ENCODE measurements around the gene NDUFAF7. TPM values are rescaled to one million over a fixed set of nuclear protein-coding genes. Genes with fewer than 3 reads are reported as not detected.

The NDUFAF7 gene
- total and polyA plus RNA-seq, 2 of the 13 experiments (the other 11 are each of a cell fraction or from before 2014, with no cell fraction given): 27.0 to 40.8 TPM

DNA sequence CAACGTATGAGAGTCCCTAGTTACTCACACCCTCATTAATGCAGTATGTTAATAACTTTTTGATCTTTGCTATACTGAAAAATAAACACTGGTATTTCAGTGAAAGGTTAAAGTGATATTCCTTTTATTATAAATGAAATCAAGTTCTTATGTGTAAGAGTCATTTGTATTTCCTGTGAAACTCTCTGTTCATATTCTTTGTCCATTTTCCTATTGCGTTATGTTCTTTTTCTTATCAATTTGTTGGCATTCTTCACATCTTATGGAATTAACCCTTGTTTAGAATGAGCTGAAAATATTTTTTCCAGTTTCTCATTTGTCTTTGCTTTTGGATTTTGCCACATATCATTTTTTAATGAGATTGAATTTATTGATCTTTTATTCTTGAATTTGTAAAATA lies 44.8 kb downstream of the NDUFAF7 start (continued):
- no peak for TF ChIP-seq MZF1 (CRISPR knock-in tag; IDR thresholded peaks at IDR 0.05; ENCODE audit: borderline replicate concordance)
- TF ChIP-seq, protein P1, sequence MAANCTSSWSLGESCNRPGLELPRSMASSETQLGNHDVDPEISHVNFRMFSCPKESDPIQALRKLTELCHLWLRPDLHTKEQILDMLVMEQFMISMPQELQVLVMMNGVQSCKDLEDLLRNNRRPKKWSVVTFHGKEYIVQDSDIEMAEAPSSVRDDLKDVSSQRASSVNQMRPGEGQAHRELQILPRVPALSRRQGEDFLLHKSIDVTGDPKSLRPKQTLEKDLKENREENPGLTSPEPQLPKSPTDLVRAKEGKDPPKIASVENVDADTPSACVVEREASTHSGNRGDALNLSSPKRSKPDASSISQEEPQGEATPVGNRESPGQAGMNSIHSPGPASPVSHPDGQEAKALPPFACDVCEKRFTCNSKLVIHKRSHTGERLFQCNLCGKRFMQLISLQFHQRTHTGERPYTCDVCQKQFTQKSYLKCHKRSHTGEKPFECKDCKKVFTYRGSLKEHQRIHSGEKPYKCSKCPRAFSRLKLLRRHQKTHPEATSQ (CRISPR knock-in tag; IDR thresholded peaks at IDR 0.05; ENCODE audit: borderline replicate concordance): no peak
- TF ChIP-seq REPIN1 (CRISPR knock-in tag; IDR thresholded peaks at IDR 0.05; ENCODE audit: borderline replicate concordance, low read depth): no peak
- no peak for TF ChIP-seq ZNF354B (CRISPR knock-in tag; IDR thresholded peaks at IDR 0.05)
- TF ChIP-seq NPAS2 (CRISPR knock-in tag; IDR thresholded peaks at IDR 0.05; ENCODE audit: borderline replicate concordance): no peak
- TF ChIP-seq SP4 (CRISPR knock-in tag; IDR thresholded peaks at IDR 0.05): no peak

GRCh38 chr2:37281916-37282315 lies 50.5 kb downstream of the NDUFAF7 start:
- Histone ChIP-seq H3K4me3 (replicated peaks in 1 of 3; ENCODE audit: insufficient read depth in 1 of 3, low read depth in 2 of 3, low read length in 3 of 3) (no peak overlapping the region), H3K79me2 (ENCODE audit: insufficient read depth, low read length) (no peaks in the 10 kb centered on the region), H3K4me1 (ENCODE audit: insufficient read depth, low read length) (no peaks in the 10 kb centered on the region), H3K36me3 (replicated peaks in 1 of 2; ENCODE audit: control insufficient read depth in 1 of 2, insufficient read depth in 2 of 2, low read length in 2 of 2) (peaks cover 3 to 52% of the 10 kb centered on the region in 2 experiments), H2AFZ (ENCODE audit: low read length) (no peak overlapping the region), H3K27me3 (ENCODE audit: control insufficient read depth in 1 of 2, insufficient read depth in 2 of 2, low read length in 2 of 2) (no peaks in the 10 kb centered on the region), H4K20me1 (ENCODE audit: insufficient read depth, low read length) (no peaks in the 10 kb centered on the region), H3K4me2 (ENCODE audit: low read depth, low read length) (no peak overlapping the region), H3K9me3 (ENCODE audit: low read length) (no peaks in the 10 kb centered on the region), H3K9ac (ENCODE audit: insufficient read depth, low read depth, low read length) (no peak overlapping the region), H3K27ac (ENCODE audit: extremely low read length, insufficient read depth, low read length) (no peak overlapping the region)
- no TSS peak for BruUV-seq (replicated peaks)
- FAIRE-seq (no peak), ATAC-seq (no peak), DNase-seq (ENCODE audit: low spot score) (no peak)
- in situ Hi-C loops (cut with HindIII; ENCODE audit: extremely low pct_ligation_motif_present, low pct_unique_long_range_greater_than_20kb): no loop called here
- POLR2A ChIA-PET: no interaction called here
- WGBS (ENCODE audit: low lambda C conversion rate): 89% methylated on average over 1 of the region's 1 CpG
- CTCF ChIA-PET (ENCODE audit: low intra/inter-chr PET ratio, low total read pairs): no interaction called here
- no peak for TF ChIP-seq ATRX (CRISPR knock-in tag; IDR thresholded peaks at IDR 0.05; ENCODE audit: borderline replicate concordance)
- TF ChIP-seq, protein P2, sequence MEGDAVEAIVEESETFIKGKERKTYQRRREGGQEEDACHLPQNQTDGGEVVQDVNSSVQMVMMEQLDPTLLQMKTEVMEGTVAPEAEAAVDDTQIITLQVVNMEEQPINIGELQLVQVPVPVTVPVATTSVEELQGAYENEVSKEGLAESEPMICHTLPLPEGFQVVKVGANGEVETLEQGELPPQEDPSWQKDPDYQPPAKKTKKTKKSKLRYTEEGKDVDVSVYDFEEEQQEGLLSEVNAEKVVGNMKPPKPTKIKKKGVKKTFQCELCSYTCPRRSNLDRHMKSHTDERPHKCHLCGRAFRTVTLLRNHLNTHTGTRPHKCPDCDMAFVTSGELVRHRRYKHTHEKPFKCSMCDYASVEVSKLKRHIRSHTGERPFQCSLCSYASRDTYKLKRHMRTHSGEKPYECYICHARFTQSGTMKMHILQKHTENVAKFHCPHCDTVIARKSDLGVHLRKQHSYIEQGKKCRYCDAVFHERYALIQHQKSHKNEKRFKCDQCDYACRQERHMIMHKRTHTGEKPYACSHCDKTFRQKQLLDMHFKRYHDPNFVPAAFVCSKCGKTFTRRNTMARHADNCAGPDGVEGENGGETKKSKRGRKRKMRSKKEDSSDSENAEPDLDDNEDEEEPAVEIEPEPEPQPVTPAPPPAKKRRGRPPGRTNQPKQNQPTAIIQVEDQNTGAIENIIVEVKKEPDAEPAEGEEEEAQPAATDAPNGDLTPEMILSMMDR (CRISPR knock-in tag; IDR thresholded peaks at IDR 0.05): peak; percentile 24; the same call in 1 of the 2 replicates
- intact Hi-C loops (cut with micrococcal nuclease; ENCODE audit: unreplicated experiment): no loop called here
